ENCODE results near the gene ATG3.

- no peak for TF ChIP-seq CTCF (conservative IDR thresholded peaks at IDR 0.05; ENCODE audit: low read length)
- no peak for TF ChIP-seq EZH2phosphoT487 (IDR thresholded peaks at IDR 0.05; ENCODE audit: borderline replicate concordance, low read depth, low read length)
These were observed 15.5 kb downstream of the ATG3 start for GRCh38 chr3:112546216-112546759.
